Activated CD4-positive, alpha-beta T cell treated with anti-CD3 and anti-CD28 coated beads, Interleukin-10, Interleukin-2, amounts not matched to agents 100 ng/mL and 50 ng/mL, durations not matched to agents 16 hours and 8 hours (primary cell): ENCODE data around the gene FBXO47.

Source experiments
- DNase-seq: peaks from one replicate; pipeline ENCODE4 v3.0.0-alpha.2; 2020

The FBXO47 gene

DNA sequence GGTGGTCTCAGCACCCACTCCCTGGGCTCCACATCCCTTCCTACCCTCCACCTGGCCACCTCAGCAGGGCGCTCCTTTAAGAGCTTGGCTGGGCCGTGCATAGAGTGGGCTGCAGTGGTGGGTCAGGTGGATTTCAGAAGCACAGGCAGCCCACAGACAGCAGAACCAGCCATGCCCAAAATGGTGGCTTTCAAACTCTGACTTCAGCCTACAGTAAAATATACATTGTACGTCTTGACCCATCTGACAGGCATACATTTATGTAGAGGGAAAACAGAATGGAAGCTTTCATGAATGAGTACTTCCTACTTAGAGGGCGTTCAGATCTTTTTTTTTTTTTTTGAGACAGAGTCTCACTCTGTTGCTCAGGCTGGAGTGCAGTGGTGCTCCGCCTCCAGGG, 67.8 kb downstream of the FBXO47 start:
- peak; percentile 21 for DNase-seq

DNA sequence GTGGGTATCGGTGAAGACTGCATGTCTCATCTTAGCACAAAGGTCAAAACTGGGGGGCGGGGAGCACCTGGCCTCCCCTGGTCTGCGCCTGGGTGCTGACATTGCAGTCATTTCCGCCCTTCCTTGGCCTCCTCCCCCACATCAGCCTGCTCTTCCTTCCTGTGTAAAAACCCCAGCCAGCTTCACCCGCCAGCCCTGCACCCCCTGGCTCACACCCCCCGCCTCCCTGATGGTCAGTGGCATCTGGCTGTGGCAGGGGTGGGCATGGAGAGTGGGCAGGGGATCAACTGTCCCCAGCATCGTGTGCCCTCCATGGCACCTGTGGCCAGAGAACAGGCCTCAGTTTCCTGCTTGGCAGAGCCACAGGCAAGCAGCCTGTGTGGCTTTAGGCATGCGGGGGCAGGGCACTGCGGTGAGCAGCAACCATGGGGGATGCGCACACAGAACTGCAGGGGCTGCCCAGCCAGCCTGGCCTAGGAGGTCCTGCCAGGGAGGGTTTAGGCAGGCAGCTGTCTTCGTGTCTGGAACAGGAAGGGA, 68.3 kb downstream of the FBXO47 start:
- DNase-seq, result peak; percentile 93

DNA sequence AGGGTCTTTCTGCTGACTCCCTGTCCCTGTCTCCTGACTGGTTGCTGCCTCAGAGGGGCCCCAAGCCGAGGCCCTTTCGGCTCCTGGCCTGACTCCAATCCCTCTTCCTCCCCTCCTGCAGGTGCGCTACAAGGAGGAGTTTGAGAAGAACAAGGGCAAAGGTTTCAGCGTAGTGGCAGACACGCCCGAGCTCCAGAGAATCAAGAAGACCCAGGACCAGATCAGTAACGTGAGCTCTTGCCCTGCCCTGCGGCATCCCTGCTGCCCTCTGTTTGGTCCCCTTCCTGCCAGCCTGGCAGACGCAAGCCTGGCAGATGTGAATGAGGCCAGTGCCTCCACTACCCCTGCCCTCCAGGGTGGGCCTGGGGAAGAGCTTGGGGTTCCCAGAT, 68.9 kb downstream of the FBXO47 start:
- peak; percentile 45 for DNase-seq

DNA sequence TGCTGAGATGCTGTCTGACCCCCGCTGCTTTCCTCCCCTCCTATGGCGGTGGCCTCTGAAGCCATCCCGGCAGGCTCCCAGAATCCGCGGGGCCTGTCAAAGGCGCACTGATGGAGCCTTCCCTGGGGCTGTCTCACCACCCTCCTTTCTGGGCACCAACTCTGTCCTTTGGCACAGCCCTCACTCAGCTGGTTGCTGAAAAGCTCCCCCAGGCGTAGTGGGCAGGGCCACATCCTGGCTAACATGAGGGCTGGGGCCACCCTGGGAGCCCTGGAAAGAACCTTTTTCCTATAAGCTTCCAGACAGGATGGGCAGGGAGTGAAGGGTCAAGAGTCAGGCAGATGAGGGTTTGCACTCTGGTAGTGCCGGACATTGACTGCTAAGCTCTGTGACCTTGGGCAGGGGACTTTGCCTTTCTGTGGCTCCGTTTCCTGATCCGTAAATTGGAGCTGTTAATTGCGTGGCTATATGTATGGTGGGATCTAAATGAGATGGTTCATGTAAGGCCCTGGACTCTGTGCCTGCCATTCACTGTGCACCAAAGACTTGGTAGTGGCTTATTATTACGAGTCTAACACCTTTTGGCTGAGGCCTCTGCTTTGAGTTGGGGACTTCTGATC, 69.4 kb downstream of the FBXO47 start:
- no peak for DNase-seq

DNA sequence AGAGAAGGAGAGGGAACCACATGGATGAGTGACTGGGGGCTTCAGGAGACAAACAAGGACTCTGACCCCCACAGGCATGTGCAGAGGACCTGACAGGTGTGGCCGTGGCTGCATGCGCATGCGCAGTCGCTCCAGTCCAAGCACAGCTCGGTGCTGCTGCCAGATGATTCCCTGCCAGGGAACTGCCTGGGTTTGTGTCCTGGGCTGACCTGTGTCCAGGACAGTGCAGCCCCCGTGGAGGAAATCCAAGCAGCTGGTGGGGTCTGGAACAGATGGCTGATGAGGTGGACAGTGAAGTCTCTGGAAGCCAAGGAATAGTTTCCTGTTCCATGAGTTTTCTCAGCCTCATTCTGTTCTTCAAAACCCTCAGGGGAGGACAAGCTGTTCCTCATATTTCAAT, 70.0 kb downstream of the FBXO47 start:
- no peak for DNase-seq

DNA sequence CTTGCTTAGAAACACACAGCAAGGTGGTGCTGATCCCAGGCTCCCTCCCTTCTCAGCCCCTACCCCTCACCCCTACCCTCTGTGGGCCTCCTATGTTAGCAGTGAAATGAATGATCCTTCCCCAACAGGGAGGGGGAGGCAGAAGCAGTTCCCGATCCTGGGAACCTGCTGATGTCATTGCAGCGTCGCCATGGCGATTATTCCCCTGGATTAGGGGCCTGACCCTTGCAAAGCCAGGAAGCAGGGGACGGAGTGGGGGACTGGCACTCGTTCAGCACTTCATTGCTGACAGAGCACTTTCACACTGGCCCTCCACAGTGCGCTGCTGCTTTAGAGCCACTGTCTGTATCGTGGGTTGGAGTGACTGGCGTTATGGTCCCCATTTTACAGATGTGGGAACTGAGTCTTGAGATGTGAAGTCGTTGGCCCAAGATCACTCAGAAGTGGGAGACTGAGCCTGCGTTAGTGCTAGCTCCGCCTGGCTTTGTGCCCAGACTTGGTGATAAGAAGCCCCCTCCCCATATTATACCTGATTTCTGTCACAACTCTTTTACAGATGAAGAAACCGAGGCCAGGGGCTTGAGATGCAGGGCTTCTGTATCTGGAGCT, 70.8 kb downstream of the FBXO47 start:
- DNase-seq, result no peak

DNA sequence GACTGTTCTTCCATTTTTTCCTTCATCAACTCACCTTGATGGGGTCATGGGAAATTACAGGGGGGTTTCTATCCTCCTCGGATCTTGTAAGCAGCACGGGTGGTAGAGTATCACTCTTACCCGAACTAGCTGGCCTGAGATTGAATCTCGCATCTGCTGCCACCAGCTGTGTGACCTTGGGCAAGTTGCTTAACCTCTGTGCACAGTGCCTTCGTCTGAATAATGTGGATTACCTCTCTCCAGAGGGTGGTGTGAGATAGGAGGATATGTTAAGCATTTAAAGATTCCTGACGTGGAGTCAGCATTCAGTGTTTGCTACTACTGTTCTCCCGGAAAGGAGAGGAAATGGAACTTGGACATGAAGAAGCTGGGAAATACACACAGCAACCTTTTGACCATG, 72.9 kb downstream of the FBXO47 start:
- DNase-seq, result no peak

DNA sequence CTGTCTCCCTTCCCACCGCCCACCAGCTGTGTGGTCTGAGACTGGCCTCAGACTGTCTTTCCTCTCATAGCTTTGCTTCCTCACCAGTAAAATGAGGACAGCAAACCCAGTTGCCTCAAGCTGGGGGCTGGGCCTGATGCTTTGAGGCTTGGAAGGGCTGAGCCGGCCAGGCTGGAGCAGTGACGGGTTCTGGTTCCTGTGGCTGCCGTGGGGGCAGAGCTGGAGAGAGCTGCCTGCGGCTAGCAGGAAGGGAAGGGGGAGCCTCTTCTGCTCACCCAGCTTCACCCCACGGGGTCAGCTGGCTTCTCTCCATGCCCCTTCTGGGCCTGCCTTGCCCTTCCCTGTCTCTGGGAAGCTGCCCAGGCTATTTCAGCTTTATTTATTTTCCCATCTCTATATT, 73.6 kb downstream of the FBXO47 start:
- DNase-seq, result peak; percentile 66

DNA sequence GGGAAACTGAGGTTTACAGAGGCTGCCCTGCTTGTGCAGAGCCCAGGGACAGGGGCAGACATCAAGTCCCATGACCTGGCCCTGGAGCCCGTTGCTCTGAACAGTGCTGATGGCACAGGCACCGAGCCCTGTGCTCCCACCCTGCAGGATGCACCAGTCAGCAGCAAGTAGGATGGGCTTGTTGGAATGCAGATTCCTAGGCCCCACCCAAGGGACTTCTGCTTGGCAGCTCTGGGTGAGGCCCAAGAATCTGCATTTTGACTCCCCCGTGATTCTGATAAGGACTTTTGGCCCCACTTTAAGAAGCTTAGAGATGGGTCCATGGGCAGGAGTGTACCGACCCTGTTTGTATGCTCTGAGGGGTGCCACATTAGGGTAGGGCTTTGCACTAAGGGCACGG, 74.1 kb downstream of the FBXO47 start:
- DNase-seq, result no peak

DNA sequence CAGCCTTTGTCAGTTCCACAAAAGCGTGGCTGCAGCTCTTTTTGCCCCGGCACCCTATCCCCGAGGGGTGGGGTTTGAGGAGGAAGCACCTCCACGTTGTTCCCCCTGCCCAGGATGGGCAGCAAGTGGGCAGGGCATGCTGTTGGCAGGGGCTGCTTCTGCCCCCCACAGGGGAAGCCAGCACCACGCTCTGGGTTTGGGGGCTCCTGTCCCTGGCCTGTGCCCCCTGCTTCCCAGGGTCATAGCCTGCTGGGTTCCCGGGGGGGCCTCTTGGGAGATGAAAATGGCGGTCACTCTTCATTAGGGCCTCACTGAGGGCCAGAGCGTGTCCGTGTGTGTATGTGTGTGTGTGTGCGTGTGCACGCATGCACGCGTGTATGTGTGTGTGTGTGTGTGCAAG, 74.6 kb downstream of the FBXO47 start:
- no peak for DNase-seq

DNA sequence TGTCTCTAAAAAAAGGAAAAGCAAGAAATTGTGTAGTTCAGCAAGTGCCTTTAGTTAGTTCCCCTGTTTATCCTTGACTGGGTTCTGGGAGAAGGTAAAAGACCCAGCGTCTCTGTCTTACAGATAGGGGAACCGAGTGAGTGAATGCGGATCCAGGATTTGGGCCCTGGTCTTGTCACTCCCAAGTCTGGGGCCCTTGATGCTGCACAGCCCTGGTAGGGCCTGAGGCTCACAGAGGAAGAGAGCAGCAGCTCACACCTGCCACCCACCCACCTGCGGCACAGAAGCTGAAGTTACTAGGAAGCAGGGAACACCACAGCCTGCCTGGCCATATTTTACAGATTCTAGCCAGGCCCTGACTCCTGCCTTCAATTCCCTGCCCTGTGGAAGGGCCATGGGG, 75.1 kb downstream of the FBXO47 start:
- DNase-seq, result no peak

DNA sequence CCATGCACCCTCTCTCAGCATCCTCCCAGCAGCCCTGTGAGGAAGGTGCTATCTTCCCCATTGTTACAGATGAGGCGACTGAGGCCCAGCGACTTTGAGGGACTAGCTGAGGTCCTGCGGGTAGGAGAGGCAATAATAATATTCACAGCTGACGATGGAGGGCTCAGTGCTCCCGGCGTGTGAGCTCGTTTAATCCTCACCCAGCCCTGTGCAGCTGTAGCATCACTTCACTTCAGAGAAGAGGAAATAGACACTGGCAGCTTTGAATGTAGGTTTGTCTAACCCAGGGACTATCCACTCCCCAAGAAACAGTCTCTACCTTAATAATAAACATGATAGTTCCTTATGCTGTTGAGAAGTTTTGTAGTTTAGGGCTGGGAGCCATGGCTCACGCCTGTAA, 75.8 kb downstream of the FBXO47 start:
- DNase-seq, result no peak

DNA sequence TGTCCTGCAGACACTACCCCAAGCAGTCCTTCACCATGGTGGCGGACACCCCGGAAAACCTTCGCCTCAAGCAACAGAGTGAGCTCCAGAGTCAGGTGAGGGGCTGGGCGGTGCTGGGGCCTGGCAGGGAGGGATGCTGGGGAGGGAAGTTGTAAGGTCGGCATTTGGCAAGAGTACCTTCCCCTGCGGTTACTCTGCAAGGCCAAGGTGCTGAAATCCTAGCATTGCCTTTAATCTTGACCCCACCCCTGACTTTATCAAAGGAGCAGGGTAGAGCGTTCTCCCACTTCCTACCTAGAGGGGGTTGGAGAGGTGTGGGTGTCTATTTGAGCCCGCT, 76.8 kb downstream of the FBXO47 start:
- DNase-seq, result no peak

DNA sequence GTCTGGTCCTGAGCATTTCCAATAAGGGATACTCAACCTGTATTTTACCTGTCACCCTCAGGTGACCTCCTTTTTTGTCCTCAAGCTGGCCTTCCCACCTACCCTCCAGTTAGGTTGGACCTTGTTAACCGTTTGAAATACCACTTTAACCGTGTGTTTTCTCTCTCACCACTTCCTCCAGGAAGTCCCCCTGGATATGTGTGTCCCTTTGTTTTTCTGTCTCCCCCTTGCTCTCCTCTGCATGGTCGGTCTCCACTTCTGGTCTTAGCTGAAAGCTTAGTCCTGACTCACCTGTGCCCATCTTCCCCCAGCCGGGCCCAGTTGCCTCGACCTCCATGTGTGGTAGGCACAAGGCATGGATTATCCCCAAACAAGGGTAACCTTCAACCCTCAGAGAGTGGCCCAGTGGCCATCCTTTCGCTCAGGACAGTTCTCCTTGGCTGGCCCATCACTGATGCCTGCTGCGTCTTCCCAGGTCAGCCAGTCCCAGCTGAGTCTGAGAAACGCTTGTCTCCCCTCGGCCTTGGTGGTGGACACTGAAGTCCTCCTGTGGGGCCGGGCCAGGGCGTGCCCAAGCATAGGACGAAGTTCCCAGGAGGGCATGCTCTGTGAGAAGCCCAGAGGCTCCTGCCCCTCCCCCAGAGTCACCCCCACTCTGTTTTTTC, 77.3 kb downstream of the FBXO47 start:
- DNase-seq, result no peak

DNA sequence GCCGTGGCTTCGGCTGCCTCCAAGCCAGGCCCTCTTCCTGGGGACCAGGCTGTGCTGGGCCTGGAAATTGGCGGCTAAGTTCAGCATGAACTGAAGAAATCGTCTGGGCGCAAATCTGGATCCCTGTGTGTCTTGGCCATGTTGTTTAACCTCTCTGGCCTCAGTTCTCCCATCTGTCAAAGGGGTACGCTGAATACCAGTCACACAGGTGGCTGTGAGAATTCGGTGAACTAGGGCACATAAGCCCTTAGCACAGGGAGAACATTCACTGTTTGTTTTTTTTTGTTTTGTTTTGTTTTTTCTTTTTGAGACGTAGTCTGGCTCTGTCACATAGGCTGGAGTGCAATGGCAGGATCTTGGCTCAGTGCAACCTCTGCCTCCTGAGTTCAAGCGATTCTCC, 78.4 kb downstream of the FBXO47 start:
- DNase-seq, result no peak

DNA sequence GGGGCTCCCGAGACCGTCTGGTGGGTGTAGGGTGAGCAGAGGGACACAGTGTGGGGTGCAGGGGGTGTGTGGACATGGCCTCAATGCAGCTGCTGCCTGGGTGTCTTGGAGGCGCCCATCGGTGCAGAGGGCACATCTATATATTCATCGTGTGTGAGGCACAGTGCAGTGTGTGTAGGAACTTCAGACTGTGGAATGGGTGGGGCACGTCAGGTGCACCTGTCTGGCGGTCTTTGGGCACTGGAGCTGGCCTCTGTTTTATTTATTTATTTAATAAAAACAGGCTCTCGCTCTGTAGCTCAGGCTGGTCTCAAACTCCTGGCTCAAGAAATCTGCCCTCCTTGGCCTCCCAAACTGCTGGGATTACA, 80.6 kb downstream of the FBXO47 start:
- no peak for DNase-seq
